ENCODE measurements around the gene HLA-F.

HLA-F gene

DNA sequence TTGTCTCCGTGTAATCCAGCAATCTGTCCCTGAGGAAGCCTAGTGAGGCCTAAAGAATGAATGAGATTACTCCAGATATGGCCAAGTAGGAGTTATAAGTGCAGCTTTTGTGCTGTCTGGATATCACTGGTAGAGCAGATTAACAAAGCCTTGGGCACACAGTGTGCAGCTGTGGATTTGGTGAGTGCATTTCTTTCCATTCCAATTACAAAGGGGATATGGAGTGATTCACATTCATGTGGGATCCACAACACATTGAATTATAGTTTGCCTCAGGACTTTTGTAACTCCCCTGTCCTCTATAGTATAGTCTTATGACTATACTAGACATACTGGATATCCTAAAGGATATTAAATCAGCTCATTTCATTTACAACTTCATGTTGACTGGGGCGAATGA is 47.1 kb downstream of the HLA-F start:
- H3K4me3 ChIP-seq (ENCODE audit: low read depth, low read length), result no peak overlapping the region
- no peaks in the 10 kb centered on the region for H3K27me3 ChIP-seq (replicated peaks)
- H3K27ac ChIP-seq, result no peak overlapping the region
- in situ Hi-C loops (cut with HindIII; ENCODE audit: low pct_ligation_motif_present, low sequenced_read_pairs), result no loop called here
- H3K36me3 ChIP-seq (replicated peaks), result no peaks in the 10 kb centered on the region
- DNase-seq, result no peak
- TF ChIP-seq, protein P1, sequence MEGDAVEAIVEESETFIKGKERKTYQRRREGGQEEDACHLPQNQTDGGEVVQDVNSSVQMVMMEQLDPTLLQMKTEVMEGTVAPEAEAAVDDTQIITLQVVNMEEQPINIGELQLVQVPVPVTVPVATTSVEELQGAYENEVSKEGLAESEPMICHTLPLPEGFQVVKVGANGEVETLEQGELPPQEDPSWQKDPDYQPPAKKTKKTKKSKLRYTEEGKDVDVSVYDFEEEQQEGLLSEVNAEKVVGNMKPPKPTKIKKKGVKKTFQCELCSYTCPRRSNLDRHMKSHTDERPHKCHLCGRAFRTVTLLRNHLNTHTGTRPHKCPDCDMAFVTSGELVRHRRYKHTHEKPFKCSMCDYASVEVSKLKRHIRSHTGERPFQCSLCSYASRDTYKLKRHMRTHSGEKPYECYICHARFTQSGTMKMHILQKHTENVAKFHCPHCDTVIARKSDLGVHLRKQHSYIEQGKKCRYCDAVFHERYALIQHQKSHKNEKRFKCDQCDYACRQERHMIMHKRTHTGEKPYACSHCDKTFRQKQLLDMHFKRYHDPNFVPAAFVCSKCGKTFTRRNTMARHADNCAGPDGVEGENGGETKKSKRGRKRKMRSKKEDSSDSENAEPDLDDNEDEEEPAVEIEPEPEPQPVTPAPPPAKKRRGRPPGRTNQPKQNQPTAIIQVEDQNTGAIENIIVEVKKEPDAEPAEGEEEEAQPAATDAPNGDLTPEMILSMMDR (IDR thresholded peaks at IDR 0.05; ENCODE audit: low read depth, low read length, missing control alignments), result no peak

DNA sequence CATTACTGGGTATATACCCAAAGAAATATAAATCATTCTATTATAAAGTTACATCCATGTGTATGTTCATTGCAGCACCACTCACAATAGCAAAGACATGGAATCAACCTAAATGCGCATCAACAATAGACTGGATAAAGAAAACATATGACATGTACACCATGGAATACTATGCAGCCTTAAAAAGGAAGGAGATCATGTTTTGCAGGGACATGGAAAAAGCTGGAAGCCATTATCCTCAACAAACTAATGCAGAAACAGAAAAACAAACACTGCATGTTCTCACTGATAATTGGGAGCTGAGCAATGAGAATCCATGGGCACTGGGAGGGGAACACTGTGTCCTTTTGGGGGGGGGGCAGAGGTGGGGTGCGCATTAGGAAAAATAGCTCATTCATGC is 53.5 kb downstream of the HLA-F start:
- in situ Hi-C loops (cut with HindIII; ENCODE audit: low pct_ligation_motif_present, low sequenced_read_pairs), result no loop called here
- TF ChIP-seq, protein P1 (IDR thresholded peaks at IDR 0.05; ENCODE audit: low read depth, low read length, missing control alignments), result no peak
- H3K36me3 ChIP-seq (replicated peaks), result no peaks in the 10 kb centered on the region
- no peak overlapping the region for H3K4me3 ChIP-seq (ENCODE audit: low read depth, low read length)
- no peak overlapping the region for H3K27ac ChIP-seq
- DNase-seq, result no peak
- no peaks in the 10 kb centered on the region for H3K27me3 ChIP-seq (replicated peaks)

Data from brain microvascular endothelial cell (primary cell).